ENCODE measurements around the gene OXSR1. TPM values are rescaled to one million over a fixed set of nuclear protein-coding genes. Genes with fewer than 3 reads are reported as not detected.

Gene OXSR1
- total and polyA plus RNA-seq, 2 of the 13 experiments (the other 11 are each of a cell fraction or from before 2014, with no cell fraction given): 27.4 to 32.6 TPM

GRCh38 chr3:38138349-38139190 is 26.8 kb upstream of the OXSR1 start, which contains the start of gene MYD88 (continued):
- TF ChIP-seq, protein P1, sequence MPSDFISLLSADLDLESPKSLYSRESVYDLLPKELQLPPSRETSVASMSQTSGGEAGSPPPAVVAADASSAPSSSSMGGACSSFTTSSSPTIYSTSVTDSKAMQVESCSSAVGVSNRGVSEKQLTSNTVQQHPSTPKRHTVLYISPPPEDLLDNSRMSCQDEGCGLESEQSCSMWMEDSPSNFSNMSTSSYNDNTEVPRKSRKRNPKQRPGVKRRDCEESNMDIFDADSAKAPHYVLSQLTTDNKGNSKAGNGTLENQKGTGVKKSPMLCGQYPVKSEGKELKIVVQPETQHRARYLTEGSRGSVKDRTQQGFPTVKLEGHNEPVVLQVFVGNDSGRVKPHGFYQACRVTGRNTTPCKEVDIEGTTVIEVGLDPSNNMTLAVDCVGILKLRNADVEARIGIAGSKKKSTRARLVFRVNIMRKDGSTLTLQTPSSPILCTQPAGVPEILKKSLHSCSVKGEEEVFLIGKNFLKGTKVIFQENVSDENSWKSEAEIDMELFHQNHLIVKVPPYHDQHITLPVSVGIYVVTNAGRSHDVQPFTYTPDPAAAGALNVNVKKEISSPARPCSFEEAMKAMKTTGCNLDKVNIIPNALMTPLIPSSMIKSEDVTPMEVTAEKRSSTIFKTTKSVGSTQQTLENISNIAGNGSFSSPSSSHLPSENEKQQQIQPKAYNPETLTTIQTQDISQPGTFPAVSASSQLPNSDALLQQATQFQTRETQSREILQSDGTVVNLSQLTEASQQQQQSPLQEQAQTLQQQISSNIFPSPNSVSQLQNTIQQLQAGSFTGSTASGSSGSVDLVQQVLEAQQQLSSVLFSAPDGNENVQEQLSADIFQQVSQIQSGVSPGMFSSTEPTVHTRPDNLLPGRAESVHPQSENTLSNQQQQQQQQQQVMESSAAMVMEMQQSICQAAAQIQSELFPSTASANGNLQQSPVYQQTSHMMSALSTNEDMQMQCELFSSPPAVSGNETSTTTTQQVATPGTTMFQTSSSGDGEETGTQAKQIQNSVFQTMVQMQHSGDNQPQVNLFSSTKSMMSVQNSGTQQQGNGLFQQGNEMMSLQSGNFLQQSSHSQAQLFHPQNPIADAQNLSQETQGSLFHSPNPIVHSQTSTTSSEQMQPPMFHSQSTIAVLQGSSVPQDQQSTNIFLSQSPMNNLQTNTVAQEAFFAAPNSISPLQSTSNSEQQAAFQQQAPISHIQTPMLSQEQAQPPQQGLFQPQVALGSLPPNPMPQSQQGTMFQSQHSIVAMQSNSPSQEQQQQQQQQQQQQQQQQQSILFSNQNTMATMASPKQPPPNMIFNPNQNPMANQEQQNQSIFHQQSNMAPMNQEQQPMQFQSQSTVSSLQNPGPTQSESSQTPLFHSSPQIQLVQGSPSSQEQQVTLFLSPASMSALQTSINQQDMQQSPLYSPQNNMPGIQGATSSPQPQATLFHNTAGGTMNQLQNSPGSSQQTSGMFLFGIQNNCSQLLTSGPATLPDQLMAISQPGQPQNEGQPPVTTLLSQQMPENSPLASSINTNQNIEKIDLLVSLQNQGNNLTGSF (CRISPR knock-in tag; IDR thresholded peaks at IDR 0.05): 0 out of 2 replicates have a peak, but pooled peaks have one; percentile 29
- TF ChIP-seq NKX3-1 (CRISPR knock-in tag; IDR thresholded peaks at IDR 0.05): 0 out of 2 replicates have a peak, but pooled peaks have one; percentile 22
- TF ChIP-seq ZFP37 (CRISPR knock-in tag; IDR thresholded peaks at IDR 0.05; ENCODE audit: borderline replicate concordance): no peak
- TF ChIP-seq, protein P2, sequence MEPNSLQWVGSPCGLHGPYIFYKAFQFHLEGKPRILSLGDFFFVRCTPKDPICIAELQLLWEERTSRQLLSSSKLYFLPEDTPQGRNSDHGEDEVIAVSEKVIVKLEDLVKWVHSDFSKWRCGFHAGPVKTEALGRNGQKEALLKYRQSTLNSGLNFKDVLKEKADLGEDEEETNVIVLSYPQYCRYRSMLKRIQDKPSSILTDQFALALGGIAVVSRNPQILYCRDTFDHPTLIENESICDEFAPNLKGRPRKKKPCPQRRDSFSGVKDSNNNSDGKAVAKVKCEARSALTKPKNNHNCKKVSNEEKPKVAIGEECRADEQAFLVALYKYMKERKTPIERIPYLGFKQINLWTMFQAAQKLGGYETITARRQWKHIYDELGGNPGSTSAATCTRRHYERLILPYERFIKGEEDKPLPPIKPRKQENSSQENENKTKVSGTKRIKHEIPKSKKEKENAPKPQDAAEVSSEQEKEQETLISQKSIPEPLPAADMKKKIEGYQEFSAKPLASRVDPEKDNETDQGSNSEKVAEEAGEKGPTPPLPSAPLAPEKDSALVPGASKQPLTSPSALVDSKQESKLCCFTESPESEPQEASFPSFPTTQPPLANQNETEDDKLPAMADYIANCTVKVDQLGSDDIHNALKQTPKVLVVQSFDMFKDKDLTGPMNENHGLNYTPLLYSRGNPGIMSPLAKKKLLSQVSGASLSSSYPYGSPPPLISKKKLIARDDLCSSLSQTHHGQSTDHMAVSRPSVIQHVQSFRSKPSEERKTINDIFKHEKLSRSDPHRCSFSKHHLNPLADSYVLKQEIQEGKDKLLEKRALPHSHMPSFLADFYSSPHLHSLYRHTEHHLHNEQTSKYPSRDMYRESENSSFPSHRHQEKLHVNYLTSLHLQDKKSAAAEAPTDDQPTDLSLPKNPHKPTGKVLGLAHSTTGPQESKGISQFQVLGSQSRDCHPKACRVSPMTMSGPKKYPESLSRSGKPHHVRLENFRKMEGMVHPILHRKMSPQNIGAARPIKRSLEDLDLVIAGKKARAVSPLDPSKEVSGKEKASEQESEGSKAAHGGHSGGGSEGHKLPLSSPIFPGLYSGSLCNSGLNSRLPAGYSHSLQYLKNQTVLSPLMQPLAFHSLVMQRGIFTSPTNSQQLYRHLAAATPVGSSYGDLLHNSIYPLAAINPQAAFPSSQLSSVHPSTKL (CRISPR knock-in tag; IDR thresholded peaks at IDR 0.05): no peak; the same call in 1 of the 2 replicates
- TF ChIP-seq ZNF7 (CRISPR knock-in tag; IDR thresholded peaks at IDR 0.05): no peak
- no peak for TF ChIP-seq TRIM24 (CRISPR knock-in tag; IDR thresholded peaks at IDR 0.05)
- TF ChIP-seq ZNF710 (CRISPR knock-in tag; IDR thresholded peaks at IDR 0.05; ENCODE audit: borderline replicate concordance): peak; percentile 45; the same call in 1 of the 2 replicates
- TF ChIP-seq AGO2 (optimal IDR thresholded peaks at IDR 0.05; ENCODE audit: low read depth, low read length): peak; percentile 58
- TF ChIP-seq, protein P3, sequence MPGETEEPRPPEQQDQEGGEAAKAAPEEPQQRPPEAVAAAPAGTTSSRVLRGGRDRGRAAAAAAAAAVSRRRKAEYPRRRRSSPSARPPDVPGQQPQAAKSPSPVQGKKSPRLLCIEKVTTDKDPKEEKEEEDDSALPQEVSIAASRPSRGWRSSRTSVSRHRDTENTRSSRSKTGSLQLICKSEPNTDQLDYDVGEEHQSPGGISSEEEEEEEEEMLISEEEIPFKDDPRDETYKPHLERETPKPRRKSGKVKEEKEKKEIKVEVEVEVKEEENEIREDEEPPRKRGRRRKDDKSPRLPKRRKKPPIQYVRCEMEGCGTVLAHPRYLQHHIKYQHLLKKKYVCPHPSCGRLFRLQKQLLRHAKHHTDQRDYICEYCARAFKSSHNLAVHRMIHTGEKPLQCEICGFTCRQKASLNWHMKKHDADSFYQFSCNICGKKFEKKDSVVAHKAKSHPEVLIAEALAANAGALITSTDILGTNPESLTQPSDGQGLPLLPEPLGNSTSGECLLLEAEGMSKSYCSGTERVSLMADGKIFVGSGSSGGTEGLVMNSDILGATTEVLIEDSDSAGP (CRISPR knock-in tag; IDR thresholded peaks at IDR 0.05; ENCODE audit: borderline replicate concordance): peak; percentile 89
- peak; percentile 93 for TF ChIP-seq PHF8 (CRISPR knock-in tag; IDR thresholded peaks at IDR 0.05)
- no peak for TF ChIP-seq RARG (CRISPR knock-in tag; IDR thresholded peaks at IDR 0.05; ENCODE audit: low read depth)
- peak; percentile 17; the same call in 1 of the 2 replicates for TF ChIP-seq ZNF605 (CRISPR knock-in tag; IDR thresholded peaks at IDR 0.05)
- TF ChIP-seq ZNF615 (CRISPR knock-in tag; IDR thresholded peaks at IDR 0.05; ENCODE audit: borderline replicate concordance): peak; percentile 21; the same call in 1 of the 2 replicates
- TF ChIP-seq POLR2G (IDR thresholded peaks at IDR 0.05; ENCODE audit: low read depth, low read length): peak; percentile 92
